Central memory CD4-positive, alpha-beta T cell (primary cell): Measurements from ENCODE around the gene CD163L1.
"Not testable (repeated sequence)": the region's sequence is repeated elsewhere in the genome, so short reads cannot be mapped to it uniquely, and the experiment has no call there.

Experiments
- DNase-seq: peaks from one replicate; pipeline ENCODE4 v3.0.0; 2022
- total RNA-seq, 3 experiments: gene quantifications; one replicate each; lab custom pipeline; 2026; lab: John Stamatoyannopoulos, UW

Gene CD163L1
- total RNA-seq: 0 to 0.11 (median 0) reads per million in 3 experiments

DNA sequence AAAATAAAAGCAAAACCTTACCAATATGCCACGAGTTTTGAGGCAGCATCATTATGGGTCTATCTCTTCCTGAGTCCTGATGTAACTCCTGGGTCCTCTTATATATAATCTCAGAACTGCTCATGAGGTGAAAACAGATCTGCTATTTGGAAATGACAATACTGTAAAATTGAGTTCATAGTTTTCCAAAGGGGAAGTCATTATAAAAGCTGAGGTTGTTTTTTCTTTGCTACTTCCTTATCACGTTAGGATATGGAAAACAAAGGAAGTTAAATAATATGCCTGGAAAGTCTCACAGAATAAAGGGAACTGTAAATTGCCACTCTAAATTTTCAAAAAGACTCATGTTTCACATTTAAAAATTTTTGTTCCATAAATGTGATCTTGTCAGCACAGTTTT, at the start of gene CD163L1:
TSS of gene CD163L1 (minus strand) at position 78 of the 400 bp plus-strand sequence. CDS start at position 52, 26 bp downstream.
- DNase-seq: no peak

DNA sequence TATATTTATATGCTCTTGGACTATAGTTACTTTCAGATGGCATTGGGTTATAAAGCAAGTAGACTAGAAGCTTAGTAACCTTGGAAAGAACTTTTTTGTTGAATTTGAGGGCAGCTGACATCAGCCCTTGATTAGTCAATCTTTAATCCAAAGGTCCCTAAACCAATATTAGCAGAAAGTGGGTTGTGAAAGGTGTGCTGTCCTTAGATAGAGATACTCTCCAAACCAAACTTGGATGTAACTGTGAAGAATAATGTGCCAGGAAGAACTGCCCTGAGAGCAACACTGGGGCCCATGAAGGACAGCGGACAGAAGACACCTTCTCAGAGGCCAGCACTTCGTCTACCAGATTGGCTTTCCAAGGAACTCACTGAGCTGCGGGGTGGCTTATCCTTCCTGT, 49.1 kb upstream of the CD163L1 start:
- no peak for DNase-seq

DNA sequence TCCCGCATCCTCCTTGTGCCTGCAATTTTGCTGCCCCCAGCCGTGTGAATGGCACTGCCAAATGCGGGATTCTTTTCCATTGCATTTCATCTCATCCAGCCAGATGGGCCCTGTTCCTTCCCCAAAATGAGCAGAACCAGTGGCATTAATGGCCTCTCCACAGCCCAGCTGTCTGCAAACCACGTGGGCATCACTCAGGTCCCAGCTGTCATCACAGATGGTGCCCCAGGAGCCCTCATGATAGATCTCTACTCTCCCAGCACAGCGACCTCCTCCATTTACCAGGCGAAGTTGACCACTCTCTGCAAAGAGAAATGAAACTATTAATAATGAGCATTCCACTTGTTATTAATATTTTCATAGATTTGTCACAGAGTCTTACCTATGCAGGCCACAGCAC, 42.6 kb upstream of the CD163L1 start:
- DNase-seq: no peak

DNA sequence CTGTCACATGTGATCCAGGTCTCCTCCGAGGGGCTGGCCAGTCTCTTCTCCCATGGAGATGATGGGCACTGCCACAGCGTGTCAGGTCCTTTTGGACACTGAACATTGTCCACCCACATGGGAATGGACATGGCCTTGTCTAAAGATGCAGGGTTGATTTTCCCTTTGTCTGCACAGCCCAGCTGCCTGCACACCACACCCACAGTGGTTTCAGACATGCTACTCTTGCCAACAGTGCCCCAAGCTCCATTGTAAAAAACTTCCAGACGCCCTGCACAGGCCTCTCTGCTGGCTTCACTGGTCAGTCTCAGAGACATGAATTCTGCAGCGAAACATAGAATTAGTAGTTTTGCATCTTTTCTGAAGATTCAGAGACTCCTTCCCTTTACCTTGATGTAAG, 41.1 kb upstream of the CD163L1 start:
- DNase-seq: no peak

DNA sequence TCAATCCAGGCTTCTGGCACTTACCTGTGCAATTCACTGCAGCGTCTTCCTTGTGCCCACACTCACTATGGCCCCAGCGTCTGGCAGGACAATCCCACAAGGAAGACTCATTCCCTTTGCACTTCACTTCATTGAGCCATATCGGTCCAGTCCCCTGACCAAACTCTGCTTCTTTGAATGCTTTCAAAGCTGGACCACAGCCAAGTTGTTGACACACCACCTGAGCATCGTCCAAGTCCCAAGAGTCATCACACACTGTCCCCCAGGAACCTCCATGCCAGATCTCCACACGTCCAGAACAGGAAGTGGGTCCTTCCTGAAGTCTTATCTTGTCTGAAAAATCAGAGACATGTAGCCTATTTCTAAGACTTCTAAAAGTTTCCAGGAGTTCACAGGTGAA, 39.4 kb upstream of the CD163L1 start:
- DNase-seq: no peak

DNA sequence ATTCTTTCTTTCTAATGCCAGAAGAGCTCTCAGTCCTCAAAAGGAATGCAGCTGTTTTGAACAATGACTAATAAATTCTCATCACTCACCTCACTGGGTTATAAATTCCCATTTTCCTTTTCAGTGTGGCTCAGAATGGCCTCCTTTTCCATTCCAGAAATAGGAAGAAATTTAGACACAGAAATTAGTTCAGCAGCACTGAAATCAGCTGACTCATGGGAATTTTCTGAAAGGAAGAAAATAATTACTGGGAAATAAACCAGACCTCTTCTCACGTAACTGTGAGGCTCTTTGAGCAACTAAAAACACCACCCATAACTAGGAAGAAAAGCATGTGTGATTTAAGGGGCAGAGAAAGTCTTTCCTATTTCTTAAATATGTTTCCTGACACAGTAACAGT, 35.8 kb upstream of the CD163L1 start:
- DNase-seq: no peak

DNA sequence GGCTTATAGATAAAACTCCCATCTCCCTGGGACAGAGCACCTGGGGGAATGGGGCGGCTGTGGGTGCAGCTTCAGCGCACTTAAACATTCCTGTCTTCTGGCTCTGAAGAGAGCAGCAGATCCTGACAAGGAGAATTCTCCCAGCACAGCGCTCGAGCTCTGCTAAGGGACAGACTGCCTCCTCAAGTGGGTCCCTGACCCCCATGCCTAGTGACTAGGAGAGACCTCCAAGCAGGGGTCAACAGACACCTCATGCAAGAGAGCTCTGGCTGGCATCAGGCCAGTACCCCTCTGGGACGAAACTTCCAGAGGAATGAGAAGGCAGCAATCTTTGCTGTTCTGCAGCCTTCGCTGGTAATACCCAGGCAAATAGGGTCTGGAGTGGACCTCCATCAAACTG, 28.1 kb upstream of the CD163L1 start:
- no peak for DNase-seq

DNA sequence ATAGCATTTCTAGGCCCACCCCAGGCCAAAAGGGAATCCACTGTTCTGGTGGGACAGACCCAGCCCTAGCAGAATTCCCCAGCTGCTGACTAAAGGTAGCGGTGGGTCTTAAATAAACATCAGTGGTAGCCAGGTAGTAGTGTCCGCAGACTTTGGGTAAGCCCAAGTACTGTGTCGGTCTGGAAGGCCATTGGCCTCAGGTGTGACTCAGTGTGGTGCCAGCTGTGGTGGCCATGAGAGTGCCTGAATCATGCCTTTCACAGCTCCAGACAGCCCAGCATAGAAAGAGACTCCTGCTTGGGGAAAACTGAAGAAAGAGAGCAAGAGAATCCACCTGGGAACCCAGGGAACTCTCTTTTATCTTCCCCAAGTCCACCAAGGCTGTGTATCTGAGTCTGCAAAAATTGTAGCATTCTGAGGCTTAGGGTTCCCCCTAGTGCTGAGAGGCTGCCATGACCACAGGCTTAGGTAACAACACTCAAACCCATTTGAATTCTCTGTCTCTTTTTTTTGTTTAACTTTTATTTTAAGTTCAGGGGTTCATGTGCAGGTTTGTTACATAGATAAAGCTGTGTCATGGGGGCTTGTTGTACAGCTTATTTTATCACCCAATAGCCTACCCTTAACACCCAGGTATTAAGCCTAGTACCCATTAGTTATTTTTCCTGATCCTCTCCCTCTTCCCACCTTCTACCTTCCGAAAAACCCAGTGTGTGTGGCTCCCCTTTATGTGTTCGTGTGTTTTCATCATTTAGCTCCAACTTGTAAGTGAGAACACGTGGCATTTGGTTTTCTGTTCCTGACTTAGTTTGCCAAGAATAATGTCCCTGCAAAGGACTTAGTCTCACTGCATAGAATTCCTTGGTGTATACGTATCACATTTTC, 16.7 kb upstream of the CD163L1 start:
- DNase-seq: peak; percentile 29

DNA sequence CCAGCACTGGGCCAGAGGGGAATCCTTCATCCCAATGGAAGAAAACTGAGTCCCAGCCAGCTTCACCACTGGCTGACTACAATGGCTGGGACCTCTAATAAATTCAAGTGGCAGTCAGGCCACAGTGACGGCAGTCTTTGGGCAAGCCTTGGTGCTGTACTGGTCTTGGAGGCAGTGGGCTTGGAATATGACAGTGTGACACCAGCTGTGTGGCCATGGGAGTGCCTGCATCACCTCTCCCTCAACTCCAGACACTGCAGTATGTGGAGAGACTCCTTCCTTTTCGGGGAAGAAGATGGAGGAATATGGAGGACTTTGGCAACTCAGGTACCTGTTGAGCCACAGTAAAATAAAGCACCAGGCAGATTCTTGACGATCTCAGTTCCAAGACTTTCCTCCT, 16.0 kb upstream of the CD163L1 start:
- DNase-seq: no peak

DNA sequence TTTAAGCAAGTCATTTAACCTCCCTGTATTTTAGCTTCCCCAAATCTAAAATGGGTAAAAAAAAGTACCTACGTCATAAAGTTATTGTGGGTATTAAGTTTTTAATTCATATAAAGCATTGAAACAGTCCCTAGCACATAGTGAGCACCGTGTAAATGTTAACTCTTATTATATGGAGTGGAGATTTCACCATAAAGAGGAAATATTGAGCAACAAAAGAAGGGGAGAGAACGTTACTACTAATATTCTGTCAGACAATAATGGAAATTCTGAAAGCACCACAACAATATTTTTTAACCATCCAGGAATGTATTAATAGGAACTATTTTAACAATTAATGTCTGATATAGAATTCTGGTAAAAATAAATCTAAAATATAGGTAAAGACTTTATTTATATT, 7.8 kb upstream of the CD163L1 start:
- no peak for DNase-seq

DNA sequence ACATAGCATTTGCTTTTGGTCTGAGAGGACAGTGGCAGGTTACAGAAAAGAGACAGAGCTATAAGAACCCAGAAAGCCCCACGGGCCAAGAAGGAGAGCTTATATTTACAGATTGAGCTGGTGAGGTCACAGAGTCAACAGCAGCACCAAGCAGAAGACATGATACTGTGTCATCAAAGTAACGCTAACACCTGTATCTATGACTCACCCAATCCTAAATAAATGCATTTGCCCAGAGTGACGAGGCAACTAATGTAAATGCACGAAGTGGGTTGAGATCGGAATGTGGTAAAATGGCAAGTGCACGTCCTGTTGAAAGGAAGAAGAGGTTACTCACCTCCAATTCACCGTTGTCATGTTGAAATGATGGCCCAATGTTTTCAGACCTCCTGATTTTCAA, 6.7 kb upstream of the CD163L1 start:
- DNase-seq: no peak

DNA sequence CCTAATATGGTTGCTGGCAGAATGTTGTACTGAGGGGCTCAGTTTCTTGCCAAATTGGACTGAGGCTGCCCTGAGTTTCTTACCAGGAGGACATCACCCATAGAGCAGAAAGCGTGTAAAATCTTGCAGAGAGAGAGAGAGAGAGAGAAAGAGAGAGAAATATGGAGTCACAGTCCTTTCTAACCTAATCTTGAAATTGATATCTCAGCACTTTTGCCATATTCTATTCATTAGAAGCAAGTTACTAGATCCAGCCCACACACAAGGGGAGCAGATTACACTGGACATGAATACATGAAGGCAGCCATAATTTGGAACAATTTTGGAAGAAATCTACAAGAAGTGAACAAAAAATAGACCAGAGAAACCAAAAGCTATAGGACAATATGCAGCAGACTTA, 4.1 kb upstream of the CD163L1 start:
- DNase-seq: no peak

DNA sequence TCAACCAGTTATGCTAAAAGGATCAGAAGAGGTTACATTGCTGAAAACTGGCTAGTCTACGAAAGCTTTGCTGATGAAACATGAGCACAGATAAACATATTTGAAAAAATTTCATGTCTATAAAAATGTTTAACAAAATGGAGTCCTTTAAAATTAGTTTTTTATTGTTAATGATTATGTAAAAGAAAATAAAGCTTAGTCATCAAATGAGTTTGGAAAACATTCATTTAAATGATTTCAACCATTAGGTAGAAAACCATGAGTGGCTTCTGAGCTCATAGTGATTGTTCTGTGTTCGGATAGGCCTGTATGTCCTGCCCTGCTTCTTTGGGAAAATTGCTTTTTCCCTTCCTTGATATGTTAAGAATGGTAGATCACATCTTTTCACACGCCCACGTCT, 584 bp upstream of the CD163L1 start:
- no peak for DNase-seq

DNA sequence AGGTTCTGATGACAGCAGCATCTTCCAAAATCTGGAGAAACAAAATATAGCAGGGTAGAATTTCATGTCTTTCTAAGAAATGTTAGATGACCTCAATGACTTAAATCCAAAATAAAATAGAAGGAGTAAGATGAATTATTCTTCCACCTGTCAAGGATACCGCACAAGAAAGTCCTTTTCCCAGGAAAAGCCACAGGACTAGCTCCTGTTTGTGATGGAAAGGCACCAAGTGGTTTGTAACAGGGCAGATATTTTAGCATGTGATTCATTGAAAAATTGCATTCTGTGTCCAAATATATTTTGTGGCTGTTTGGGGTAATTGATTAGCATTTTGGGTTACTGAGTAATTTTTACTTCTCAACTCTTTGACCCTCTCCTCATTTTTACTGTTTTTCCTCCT, 2.7 kb downstream of the CD163L1 start:
- DNase-seq: no peak

DNA sequence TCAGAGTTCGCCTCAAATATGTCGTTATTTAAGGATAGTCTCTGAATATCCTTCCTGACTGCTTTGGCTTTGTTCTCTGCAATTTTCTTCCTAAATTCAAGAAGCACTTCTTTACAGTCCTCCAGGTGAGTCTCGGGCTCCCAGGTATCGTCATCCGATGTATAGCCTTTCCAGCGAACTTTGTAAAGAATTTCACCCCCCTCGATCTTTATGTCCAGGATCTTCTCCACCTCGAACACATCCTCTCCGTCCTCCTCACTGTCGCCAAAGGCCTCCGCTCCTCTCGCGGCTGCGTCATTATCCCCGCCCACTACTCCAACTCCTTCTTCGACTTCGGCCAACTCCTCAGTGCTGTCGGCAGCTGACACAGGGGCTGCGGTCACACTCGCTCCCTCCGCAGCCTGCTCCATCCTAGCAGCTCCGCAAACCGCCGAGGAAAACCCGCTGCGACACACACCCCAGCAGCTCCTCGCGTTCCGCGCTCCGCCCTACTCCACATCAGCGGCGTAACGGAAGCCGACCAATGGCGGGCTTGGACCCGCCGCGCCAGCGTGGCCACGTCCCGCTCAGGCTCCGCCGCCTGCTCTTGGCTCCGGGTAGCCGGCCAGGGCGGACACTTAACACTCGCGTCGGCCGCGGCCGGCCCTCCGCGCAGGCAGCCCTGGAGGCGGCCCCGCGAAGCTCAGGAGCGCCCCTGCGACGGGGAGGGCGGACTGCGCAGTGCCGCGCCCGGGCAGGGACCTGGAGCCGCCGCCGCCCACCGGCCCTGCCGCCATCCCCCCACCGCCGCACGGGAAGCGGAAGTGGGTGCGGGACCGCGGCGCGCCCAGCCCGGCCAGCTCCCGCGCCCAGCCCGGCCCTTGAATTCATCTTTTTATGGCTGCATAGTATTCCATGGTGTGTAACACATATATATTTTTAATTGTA, 4.1 kb downstream of the CD163L1 start:
- DNase-seq: peak; percentile 14

DNA sequence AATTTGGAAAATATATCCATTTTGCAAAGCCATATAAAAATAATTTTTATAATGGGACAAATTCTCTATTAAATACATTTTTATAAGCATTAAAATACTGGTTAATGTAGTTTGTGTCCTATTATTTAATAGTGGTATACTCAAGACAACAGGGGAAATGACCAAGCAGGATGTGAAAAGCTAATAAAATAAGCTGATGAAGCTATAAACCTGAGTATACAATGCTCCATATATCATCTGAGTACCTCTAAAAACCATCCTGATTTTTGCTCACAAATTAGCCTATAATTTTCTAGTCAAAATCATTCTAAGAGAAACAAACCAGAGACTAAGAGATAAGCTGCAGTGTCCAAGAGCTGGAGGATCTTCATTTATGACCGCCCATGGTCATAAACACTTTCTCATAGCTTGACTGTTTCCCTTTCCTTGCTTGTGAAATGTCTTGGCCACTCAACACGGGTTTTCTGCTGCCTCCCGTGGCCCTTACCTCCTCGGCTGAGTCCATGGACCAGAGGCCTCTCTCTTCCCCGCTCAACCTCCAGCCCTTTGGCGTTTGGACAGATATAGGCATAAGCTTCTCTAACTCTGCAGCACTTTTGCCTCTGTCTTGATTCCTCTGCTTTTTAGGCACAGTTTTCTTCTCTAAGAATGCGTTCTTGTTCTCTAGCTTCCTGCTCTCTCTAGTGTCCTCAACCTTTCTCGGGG, 5.5 kb downstream of the CD163L1 start:
- not testable (repeated sequence) for DNase-seq

DNA sequence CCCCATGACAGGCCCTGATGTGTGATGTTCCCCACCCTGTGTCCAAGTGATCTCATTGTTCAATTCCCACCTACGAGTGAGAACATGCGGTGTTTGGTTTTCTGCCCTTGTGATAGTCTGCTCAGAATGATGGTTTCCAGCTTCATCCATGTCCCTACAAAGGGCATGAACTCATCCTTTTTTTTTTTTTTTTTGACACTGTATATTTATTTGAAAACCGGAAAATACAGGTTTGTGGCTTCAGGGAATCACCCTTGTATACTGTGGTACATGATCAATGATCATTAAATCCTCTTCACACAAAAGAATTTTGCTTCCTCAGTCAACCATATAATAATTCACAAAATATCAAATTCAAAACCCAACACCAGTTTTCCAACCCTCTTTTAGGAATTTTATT, 6.5 kb downstream of the CD163L1 start:
- not testable (repeated sequence) for DNase-seq

DNA sequence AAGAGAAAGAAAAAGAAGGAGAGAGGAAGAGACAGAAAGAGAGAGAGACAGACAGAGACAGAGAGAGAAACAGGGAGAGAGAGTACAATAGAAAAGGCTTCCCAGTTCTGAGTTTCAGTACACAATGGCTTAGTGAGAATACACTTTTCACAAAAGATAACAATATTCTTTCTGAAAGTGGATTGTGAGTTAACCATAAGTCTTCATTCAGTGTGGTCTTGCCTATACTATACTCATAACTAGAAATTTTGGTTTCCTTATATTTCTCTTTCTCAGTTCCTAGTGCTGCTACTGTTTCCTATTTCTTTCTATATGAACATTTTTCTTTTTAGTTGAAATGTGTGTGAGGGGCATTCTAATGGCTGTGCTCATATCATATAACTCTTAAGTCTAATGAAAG, 9.3 kb downstream of the CD163L1 start:
- DNase-seq: no peak

DNA sequence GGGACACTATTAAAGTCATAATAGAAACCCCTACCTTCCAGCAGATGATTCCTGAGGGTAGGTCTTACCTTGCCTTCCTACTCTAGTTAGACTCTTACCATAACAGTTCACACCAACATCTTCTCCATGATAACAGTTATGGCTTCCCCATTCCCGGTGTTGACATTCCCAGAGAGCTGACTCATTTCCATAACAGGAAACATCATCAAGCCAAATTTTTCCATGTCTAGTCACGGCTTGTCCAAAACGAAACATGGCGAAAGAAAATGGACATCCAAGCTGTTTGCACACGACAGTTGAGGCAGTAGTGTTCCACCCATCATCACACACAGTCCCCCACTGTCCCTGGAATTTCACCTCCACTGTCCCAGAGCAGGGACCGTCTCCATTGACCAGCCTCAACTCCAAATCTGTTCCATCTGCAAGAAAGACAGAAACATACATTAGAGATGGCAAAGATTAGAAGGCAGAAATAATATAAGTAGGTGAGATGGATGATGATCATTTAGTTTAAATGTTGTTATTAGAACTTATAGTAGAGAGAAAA, 10.6 kb downstream of the CD163L1 start:
- no peak for DNase-seq

DNA sequence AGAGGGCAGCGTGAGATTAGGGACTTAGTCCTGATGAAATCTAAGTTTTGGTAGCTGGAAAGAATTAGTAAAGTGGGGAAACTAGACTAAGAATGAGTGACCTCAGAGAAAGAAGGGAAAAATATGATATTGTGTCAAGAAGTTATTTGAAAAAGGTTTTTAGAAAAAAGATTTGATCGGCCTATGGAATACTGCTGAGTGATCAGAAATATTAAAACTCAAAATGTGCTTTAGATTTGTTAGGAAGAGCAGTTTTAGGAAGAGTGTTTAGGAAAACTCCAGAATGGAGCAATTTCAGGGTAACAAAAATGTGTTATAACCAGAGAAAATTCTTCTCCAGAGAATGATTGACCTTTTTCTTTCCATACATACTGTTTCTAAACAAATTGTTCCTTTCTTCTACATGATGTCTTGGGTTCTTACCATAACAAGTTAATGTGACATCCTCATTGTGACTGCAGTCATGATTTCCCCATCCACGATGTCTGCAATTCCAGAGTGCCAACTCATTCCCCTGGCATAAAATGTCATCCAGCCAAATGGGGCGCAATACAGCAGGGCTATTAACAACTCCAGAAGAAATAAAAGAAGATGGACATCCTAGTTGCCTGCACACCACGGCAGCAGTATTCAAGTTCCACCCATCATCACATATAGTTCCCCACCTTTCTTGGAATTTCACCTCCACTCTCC, 11.8 kb downstream of the CD163L1 start:
- no peak for DNase-seq

DNA sequence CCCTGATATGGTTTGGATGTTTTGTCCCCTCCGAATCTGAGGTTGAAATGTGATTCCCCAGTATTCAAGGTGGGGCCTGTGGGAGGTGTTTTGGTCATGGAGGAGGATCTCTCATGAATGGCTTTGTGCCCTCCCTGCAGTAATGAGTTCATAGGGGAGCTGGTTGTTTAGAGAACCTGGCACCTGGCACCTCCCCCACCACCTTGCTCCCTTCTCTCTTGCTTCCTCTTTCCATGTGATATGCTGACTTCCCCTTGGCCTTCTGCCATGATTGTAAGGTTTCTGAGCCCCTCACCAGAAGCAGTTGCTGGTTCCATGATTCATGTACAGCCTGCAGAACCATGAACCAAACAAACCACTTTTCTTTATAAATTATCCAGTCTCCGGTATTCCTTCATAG, 32.6 kb downstream of the CD163L1 start:
- DNase-seq: no peak

DNA sequence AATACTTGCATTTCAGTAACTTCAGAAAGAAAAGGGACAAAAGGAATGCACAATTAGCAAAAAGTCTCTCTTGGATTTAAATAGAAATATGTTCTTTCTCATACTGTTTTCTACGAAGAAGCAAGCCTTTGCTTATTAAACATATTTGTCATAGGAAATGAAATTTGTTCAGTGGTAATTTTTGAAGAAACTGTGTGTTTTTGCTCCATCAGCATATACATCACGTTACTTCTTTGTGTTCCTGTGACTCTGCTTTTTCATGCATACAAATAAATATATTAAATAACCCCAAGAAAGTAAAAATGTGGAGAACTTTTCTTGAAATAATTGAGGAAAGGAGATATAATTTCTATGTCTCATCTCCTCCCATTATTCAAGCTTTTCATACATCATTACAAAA, 39.7 kb downstream of the CD163L1 start:
- no peak for DNase-seq
